ENCODE measurements around the gene ERBB3.

The ERBB3 gene

DNA sequence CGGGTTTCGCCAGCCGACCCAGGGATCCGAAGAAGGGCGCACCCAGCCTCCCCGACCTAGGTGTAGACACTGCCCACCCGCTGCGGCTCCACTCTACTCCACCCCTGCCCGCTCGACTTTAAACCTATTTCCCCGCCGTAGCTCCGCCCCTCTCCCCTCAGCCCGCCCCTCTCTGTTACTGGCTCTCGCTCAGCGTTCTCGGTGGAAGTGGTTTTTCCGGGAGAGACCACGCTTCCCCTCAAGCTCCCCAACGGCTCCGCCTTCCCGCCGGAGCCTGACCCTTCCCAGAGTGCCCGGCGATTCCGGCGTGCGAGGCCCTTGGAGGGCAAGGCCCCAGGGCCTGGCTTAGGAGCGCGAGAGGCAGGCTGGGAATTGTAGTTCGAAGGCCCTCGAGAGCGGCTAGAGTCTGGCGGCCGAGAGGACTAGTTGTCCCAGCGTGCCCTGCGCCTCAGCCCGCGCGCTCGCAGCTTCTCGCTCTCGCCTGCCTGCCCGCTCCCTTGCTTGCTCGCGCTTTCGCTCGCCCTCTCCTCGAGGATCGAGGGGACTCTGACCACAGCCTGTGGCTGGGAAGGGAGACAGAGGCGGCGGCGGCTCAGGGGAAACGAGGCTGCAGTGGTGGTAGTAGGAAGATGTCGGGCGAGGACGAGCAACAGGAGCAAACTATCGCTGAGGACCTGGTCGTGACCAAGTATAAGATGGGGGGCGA, 24.3 kb downstream of the ERBB3 start, which contains the start of gene PA2G4 (continued):
- TF ChIP-seq, protein P1, sequence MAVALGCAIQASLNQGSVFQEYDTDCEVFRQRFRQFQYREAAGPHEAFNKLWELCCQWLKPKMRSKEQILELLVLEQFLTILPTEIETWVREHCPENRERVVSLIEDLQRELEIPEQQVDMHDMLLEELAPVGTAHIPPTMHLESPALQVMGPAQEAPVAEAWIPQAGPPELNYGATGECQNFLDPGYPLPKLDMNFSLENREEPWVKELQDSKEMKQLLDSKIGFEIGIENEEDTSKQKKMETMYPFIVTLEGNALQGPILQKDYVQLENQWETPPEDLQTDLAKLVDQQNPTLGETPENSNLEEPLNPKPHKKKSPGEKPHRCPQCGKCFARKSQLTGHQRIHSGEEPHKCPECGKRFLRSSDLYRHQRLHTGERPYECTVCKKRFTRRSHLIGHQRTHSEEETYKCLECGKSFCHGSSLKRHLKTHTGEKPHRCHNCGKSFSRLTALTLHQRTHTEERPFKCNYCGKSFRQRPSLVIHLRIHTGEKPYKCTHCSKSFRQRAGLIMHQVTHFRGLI (tag by site-specific recombination; IDR thresholded peaks at IDR 0.05), result no peak
- TF ChIP-seq FEZF1 (tag by site-specific recombination; IDR thresholded peaks at IDR 0.05) (no peak), GFI1B (tag by site-specific recombination; IDR thresholded peaks at IDR 0.05) (no peak), ZBTB8A (tag by site-specific recombination; IDR thresholded peaks at IDR 0.05) (peak; percentile 88), ZNF560 (tag by site-specific recombination; IDR thresholded peaks at IDR 0.05; ENCODE audit: borderline replicate concordance) (no peak), ZNF529 (tag by site-specific recombination; IDR thresholded peaks at IDR 0.05; ENCODE audit: insufficient replicate concordance) (no peak), ZNF214 (tag by site-specific recombination; IDR thresholded peaks at IDR 0.05; ENCODE audit: borderline replicate concordance) (no peak), ZNF23 (tag by site-specific recombination; IDR thresholded peaks at IDR 0.05; ENCODE audit: borderline replicate concordance) (no peak), ZNF341 (tag by site-specific recombination; IDR thresholded peaks at IDR 0.05; ENCODE audit: low read depth) (peak; percentile 70), SP3 (tag by site-specific recombination; IDR thresholded peaks at IDR 0.05) (peak; percentile 95), ZNF292 (tag by site-specific recombination; IDR thresholded peaks at IDR 0.05; ENCODE audit: borderline replicate concordance, low read depth) (no peak), ZBTB48 (tag by site-specific recombination; IDR thresholded peaks at IDR 0.05) (peak; percentile 78), ZNF426 (tag by site-specific recombination; IDR thresholded peaks at IDR 0.05) (no peak), ZBTB1 (tag by site-specific recombination; IDR thresholded peaks at IDR 0.05) (no peak), RBAK (tag by site-specific recombination; IDR thresholded peaks at IDR 0.05) (no peak), ZNF433 (tag by site-specific recombination; IDR thresholded peaks at IDR 0.05; ENCODE audit: low read depth) (no peak), ZFP3 (tag by site-specific recombination; IDR thresholded peaks at IDR 0.05; ENCODE audit: low read depth) (no peak), ZNF629 (tag by site-specific recombination; IDR thresholded peaks at IDR 0.05) (peak; percentile 45), ZNF624 (tag by site-specific recombination; IDR thresholded peaks at IDR 0.05) (no peak), ZNF24 (tag by site-specific recombination; IDR thresholded peaks at IDR 0.05) (peak; percentile 66; the same call in 1 of the 2 replicates)
- TF ChIP-seq, protein P2, sequence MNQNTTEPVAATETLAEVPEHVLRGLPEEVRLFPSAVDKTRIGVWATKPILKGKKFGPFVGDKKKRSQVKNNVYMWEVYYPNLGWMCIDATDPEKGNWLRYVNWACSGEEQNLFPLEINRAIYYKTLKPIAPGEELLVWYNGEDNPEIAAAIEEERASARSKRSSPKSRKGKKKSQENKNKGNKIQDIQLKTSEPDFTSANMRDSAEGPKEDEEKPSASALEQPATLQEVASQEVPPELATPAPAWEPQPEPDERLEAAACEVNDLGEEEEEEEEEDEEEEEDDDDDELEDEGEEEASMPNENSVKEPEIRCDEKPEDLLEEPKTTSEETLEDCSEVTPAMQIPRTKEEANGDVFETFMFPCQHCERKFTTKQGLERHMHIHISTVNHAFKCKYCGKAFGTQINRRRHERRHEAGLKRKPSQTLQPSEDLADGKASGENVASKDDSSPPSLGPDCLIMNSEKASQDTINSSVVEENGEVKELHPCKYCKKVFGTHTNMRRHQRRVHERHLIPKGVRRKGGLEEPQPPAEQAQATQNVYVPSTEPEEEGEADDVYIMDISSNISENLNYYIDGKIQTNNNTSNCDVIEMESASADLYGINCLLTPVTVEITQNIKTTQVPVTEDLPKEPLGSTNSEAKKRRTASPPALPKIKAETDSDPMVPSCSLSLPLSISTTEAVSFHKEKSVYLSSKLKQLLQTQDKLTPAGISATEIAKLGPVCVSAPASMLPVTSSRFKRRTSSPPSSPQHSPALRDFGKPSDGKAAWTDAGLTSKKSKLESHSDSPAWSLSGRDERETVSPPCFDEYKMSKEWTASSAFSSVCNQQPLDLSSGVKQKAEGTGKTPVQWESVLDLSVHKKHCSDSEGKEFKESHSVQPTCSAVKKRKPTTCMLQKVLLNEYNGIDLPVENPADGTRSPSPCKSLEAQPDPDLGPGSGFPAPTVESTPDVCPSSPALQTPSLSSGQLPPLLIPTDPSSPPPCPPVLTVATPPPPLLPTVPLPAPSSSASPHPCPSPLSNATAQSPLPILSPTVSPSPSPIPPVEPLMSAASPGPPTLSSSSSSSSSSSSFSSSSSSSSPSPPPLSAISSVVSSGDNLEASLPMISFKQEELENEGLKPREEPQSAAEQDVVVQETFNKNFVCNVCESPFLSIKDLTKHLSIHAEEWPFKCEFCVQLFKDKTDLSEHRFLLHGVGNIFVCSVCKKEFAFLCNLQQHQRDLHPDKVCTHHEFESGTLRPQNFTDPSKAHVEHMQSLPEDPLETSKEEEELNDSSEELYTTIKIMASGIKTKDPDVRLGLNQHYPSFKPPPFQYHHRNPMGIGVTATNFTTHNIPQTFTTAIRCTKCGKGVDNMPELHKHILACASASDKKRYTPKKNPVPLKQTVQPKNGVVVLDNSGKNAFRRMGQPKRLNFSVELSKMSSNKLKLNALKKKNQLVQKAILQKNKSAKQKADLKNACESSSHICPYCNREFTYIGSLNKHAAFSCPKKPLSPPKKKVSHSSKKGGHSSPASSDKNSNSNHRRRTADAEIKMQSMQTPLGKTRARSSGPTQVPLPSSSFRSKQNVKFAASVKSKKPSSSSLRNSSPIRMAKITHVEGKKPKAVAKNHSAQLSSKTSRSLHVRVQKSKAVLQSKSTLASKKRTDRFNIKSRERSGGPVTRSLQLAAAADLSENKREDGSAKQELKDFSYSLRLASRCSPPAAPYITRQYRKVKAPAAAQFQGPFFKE (tag by site-specific recombination; IDR thresholded peaks at IDR 0.05; ENCODE audit: borderline replicate concordance), result no peak
- TF ChIP-seq, protein P3, sequence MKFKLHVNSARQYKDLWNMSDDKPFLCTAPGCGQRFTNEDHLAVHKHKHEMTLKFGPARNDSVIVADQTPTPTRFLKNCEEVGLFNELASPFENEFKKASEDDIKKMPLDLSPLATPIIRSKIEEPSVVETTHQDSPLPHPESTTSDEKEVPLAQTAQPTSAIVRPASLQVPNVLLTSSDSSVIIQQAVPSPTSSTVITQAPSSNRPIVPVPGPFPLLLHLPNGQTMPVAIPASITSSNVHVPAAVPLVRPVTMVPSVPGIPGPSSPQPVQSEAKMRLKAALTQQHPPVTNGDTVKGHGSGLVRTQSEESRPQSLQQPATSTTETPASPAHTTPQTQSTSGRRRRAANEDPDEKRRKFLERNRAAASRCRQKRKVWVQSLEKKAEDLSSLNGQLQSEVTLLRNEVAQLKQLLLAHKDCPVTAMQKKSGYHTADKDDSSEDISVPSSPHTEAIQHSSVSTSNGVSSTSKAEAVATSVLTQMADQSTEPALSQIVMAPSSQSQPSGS (tag by site-specific recombination; IDR thresholded peaks at IDR 0.05; ENCODE audit: low read depth), result no peak
- TF ChIP-seq, protein P4, sequence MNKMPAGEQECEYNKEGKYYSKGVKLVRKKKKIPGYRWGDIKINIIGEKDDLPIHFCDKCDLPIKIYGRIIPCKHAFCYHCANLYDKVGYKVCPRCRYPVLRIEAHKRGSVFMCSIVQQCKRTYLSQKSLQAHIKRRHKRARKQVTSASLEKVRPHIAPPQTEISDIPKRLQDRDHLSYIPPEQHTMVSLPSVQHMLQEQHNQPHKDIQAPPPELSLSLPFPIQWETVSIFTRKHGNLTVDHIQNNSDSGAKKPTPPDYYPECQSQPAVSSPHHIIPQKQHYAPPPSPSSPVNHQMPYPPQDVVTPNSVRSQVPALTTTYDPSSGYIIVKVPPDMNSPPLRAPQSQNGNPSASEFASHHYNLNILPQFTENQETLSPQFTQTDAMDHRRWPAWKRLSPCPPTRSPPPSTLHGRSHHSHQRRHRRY (tag by site-specific recombination; IDR thresholded peaks at IDR 0.05), result no peak
- TF ChIP-seq, protein P5, sequence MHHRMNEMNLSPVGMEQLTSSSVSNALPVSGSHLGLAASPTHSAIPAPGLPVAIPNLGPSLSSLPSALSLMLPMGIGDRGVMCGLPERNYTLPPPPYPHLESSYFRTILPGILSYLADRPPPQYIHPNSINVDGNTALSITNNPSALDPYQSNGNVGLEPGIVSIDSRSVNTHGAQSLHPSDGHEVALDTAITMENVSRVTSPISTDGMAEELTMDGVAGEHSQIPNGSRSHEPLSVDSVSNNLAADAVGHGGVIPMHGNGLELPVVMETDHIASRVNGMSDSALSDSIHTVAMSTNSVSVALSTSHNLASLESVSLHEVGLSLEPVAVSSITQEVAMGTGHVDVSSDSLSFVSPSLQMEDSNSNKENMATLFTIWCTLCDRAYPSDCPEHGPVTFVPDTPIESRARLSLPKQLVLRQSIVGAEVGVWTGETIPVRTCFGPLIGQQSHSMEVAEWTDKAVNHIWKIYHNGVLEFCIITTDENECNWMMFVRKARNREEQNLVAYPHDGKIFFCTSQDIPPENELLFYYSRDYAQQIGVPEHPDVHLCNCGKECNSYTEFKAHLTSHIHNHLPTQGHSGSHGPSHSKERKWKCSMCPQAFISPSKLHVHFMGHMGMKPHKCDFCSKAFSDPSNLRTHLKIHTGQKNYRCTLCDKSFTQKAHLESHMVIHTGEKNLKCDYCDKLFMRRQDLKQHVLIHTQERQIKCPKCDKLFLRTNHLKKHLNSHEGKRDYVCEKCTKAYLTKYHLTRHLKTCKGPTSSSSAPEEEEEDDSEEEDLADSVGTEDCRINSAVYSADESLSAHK (tag by site-specific recombination; IDR thresholded peaks at IDR 0.05), result no peak

All from HEK293 (cell line).